Nephron progenitor cell (in vitro differentiated cells): Measurements from ENCODE around the gene HID1.

Experiments used
- DNase-seq: peaks from one replicate; pipeline ENCODE4 v3.0.0; 2021
- H3K27ac Mint-ChIP-seq: 2 replicates; pipeline ENCODE4 v1.8.0; 2021; ENCODE audit warnings: mild to moderate bottlenecking, moderate library complexity, mixed read lengths
- H3K27me3 Mint-ChIP-seq: 2 replicates; pipeline ENCODE4 v1.8.0; 2021; ENCODE audit warnings: mild to moderate bottlenecking, low read depth, mixed read lengths; ENCODE audit not compliant: poor library complexity
- H3K36me3 Mint-ChIP-seq: 2 replicates; pipeline ENCODE4 v1.8.0; 2021; ENCODE audit warnings: low read depth, mixed read lengths
- H3K4me1 Mint-ChIP-seq: 2 replicates; pipeline ENCODE4 v1.8.0; 2021; ENCODE audit warnings: mixed read lengths
- H3K4me3 Mint-ChIP-seq: 2 replicates; pipeline ENCODE4 v1.8.0; 2021; ENCODE audit warnings: mild to moderate bottlenecking, moderate library complexity, mixed read lengths
- H3K9me3 Mint-ChIP-seq: 2 replicates; pipeline ENCODE4 v1.8.0; 2021; ENCODE audit warnings: mild to moderate bottlenecking, moderate library complexity, mixed read lengths
- CTCF ChIP-seq: fragments of 200-600 bp; sonication (generic); IDR thresholded peaks from 2 replicates; pipeline ENCODE4 v1.5.0; 2021; ENCODE audit warnings: antibody characterized with exemption

Gene HID1

GRCh38 chr17:75003070-75003956 is 30.8 kb upstream of the HID1 start:
- H3K4me3 Mint-ChIP-seq: no peak overlapping the region
- peaks cover 4% of the 10 kb centered on the region for H3K27me3 Mint-ChIP-seq
- no peaks in the 10 kb centered on the region for H3K9me3 Mint-ChIP-seq
- DNase-seq: no peak
- H3K27ac Mint-ChIP-seq: no peak overlapping the region
- TF ChIP-seq CTCF: no peak
- no peaks in the 10 kb centered on the region for H3K4me1 Mint-ChIP-seq
- peaks cover 4% of the 10 kb centered on the region for H3K36me3 Mint-ChIP-seq

DNA sequence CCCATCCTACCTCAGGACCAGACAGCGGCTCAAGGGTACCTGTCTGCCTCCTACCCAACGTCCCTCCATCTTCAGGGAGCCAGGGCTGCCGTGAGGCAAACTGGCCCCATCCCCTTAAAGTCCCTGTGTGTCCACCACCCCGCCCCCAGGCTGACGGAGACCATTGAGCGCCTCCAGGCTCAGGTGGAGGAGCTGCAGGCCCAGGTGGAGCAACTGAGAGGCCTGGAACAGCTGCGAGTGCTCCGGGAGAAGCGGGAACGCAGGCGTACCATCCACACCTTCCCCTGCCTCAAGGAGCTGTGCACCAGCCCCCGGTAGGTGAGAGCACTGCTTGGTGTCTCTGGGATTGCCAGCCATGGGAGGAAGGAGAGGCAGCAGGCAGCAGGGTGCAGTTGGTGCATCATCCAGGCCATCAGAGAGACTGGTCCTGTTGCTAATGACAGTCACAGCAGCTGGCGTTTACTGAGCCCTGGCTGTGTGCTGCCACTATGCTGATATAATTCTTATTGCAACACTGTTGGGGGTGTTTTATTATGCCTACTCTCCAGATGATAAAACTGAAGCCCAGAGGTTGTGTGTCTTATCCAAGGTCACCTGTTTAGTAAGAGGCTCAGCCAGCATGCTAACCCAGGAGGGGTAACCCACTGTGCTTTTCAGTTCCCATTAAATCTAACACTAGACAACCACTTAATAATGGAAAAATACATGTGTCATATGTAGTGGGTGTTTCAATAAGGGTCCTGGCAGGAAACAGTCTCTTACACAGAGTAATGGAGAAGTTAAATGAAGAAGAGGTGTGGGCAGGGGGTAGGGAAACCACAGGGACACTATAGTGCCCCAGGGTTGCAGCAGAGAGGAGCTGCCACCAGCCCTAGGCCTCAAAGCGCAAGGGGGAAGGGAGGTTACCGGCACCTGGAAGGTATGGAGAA is 29.6 kb upstream of the HID1 start:
- Mint-ChIP-seq H3K27me3 (no peaks in the 10 kb centered on the region), H3K4me3 (no peak overlapping the region), H3K9me3 (no peaks in the 10 kb centered on the region), H3K36me3 (peaks cover 4% of the 10 kb centered on the region), H3K27ac (no peak overlapping the region), H3K4me1 (no peaks in the 10 kb centered on the region)
- TF ChIP-seq CTCF: no peak
- no peak for DNase-seq

GRCh38 chr17:74999523-74999922 is 27.0 kb upstream of the HID1 start:
- no peak overlapping the region for H3K4me3 Mint-ChIP-seq
- no peak for TF ChIP-seq CTCF
- H3K4me1 Mint-ChIP-seq: no peaks in the 10 kb centered on the region
- no peaks in the 10 kb centered on the region for H3K9me3 Mint-ChIP-seq
- no peaks in the 10 kb centered on the region for H3K27me3 Mint-ChIP-seq
- H3K36me3 Mint-ChIP-seq: peaks cover 8% of the 10 kb centered on the region
- no peak for DNase-seq
- H3K27ac Mint-ChIP-seq: no peak overlapping the region

DNA sequence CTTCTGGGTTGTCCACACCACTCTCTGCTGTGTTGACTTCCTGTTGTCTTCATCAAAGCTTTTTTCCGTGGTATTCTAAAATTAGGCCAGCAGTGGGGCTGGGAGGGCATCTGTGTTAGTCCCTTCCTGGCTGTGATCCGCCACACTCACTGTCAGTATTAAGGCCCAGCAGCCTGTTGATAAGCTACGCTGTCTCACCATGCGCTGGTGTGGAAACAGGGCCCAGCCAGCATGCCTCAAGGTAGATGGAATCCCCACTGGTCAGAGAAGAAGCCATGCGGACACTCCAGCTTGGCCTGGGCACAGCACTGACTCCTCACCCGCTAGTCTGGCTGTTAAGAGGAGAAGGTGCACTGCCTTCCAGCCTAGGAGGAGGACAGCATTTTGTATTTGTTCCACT is 26.2 kb upstream of the HID1 start:
- Mint-ChIP-seq H3K9me3 (no peaks in the 10 kb centered on the region), H3K27me3 (no peaks in the 10 kb centered on the region), H3K4me1 (peaks cover 3% of the 10 kb centered on the region), H3K36me3 (peaks cover 8% of the 10 kb centered on the region), H3K4me3 (no peak overlapping the region), H3K27ac (no peak overlapping the region)
- TF ChIP-seq CTCF: no peak
- DNase-seq: no peak

DNA sequence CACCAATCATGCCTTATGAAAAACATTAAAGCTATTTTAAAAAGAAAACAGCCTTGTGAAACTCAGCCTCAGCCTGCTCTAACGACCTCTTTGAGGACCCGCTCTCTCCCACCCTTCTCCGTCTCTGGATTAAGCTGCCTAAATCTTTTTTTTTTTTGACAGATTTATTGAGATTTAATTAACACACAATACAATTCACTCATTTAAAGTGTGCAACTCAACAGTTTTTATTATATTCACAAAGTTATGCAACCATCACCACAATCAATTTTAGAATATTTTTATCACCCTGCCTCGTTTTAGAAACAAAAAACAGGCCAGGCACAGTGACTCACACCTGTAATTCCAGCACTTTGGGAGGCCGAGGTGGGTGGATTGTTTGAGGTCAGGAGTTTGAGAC is 23.3 kb upstream of the HID1 start:
- peaks cover under 1% of the 10 kb centered on the region for H3K27me3 Mint-ChIP-seq
- peaks cover 25% of the 10 kb centered on the region for H3K4me1 Mint-ChIP-seq
- DNase-seq: no peak
- no peak overlapping the region for H3K4me3 Mint-ChIP-seq
- H3K36me3 Mint-ChIP-seq: peaks cover 4% of the 10 kb centered on the region
- no peaks in the 10 kb centered on the region for H3K9me3 Mint-ChIP-seq
- no peak overlapping the region for H3K27ac Mint-ChIP-seq
- no peak for TF ChIP-seq CTCF
